Activated B cell treated with CpG ODN at 0.5 μM for 24 hours (primary cell): Measurements from ENCODE around the gene PTCHD4. TPM values are rescaled to one million over a fixed set of nuclear protein-coding genes. Genes with fewer than 3 reads are reported as not detected.

Experiments used
- ATAC-seq: fragments of 200-7000 bp; cut with Tn5 transposase; one replicate; pipeline ENCODE4 v1.10.0; 2021; ENCODE audit warnings: low read depth, mild to moderate bottlenecking, moderate library complexity
- CTCF ChIA-PET: fragments of 350-600 bp; sonication (Branson Sonifier 250); formaldehyde crosslinking; loops from one replicate; lab custom pipeline; 2021; ENCODE audit warnings: antibody characterized with exemption; lab: Charles Lee
- POLR2A ChIA-PET: fragments of 350-600 bp; sonication (Branson Sonifier 250); formaldehyde crosslinking; loops from one replicate; lab custom pipeline; 2021; ENCODE audit warnings: antibody characterized with exemption; lab: Charles Lee
- DNase-seq: peaks from one replicate; pipeline ENCODE4 v3.0.0; 2022
- H3K27ac Mint-ChIP-seq: one replicate; pipeline ENCODE4 v1.8.0; 2020; ENCODE audit warnings: mixed read lengths
- H3K27me3 Mint-ChIP-seq: one replicate; pipeline ENCODE4 v1.8.0; 2021; ENCODE audit warnings: mixed read lengths
- H3K36me3 Mint-ChIP-seq: one replicate; pipeline ENCODE4 v1.8.0; 2021; ENCODE audit warnings: low read depth, mixed read lengths
- H3K4me1 Mint-ChIP-seq: one replicate; pipeline ENCODE4 v1.8.0; 2021; ENCODE audit warnings: mixed read lengths
- H3K4me3 Mint-ChIP-seq: one replicate; pipeline ENCODE4 v1.8.0; 2020; ENCODE audit warnings: mild to moderate bottlenecking, mixed read lengths
- H3K9me3 Mint-ChIP-seq: one replicate; pipeline ENCODE4 v1.8.0; 2020; ENCODE audit warnings: mixed read lengths
- CTCF ChIP-seq: fragments of 200-600 bp; IDR thresholded peaks from one replicate; pipeline ENCODE4 v1.8.0; 2022; ENCODE audit warnings: antibody characterized with exemption, mild to moderate bottlenecking
- intact Hi-C: fragments of 100-400 bp; cut with micrococcal nuclease; formaldehyde crosslinking; loops from one replicate; pipeline ENCODE4 v1.15.1; 2024
- total RNA-seq: library from RNA; stranded (reverse); gene quantifications from 2 replicates; pipeline ENCODE4 v1.2.3, GENCODE V29; 2022

The PTCHD4 gene
- not detected in 2 replicates for total RNA-seq

- Mint-ChIP-seq H3K36me3 (no peaks in the 10 kb centered on the region), H3K9me3 (peaks cover 3% of the 10 kb centered on the region), H3K4me1 (no peaks in the 10 kb centered on the region), H3K27ac (no peak within 1 kb of the TSS), H3K4me3 (no peak within 1 kb of the TSS), H3K27me3 (no peaks in the 10 kb centered on the region)
- ChIA-PET CTCF (no interaction called here), POLR2A (no interaction called here)
- no peak for TF ChIP-seq CTCF
- intact Hi-C loops = no loop called here
- DNase-seq = no peak
- no peak for ATAC-seq
These were observed at the start of gene PTCHD4 for GRCh38 chr6:48111143-48111506. Gene PTCHD4 (minus strand): TSS chr6:48111197. CDS start chr6:48068957, 42,240 bp downstream.

GRCh38 chr6:48151142-48151541 lies 40.1 kb upstream of the PTCHD4 start:
- ATAC-seq = no peak
- no peak for TF ChIP-seq CTCF
- Mint-ChIP-seq H3K27me3 (no peaks in the 10 kb centered on the region), H3K36me3 (no peaks in the 10 kb centered on the region), H3K9me3 (peaks cover 26% of the 10 kb centered on the region), H3K27ac (no peak overlapping the region), H3K4me3 (no peak overlapping the region), H3K4me1 (no peaks in the 10 kb centered on the region)
- DNase-seq = no peak
- POLR2A ChIA-PET = no interaction called here
- CTCF ChIA-PET = no interaction called here
- intact Hi-C loops = no loop called here

- intact Hi-C loops = no loop called here
- H3K4me3 Mint-ChIP-seq = no peak overlapping the region
- H3K36me3 Mint-ChIP-seq = no peaks in the 10 kb centered on the region
- ChIA-PET CTCF (no interaction called here), POLR2A (no interaction called here)
- no peak for DNase-seq
- ATAC-seq = no peak
- no peak for TF ChIP-seq CTCF
- peaks cover 26% of the 10 kb centered on the region for H3K9me3 Mint-ChIP-seq
- H3K27me3 Mint-ChIP-seq = no peaks in the 10 kb centered on the region
- H3K27ac Mint-ChIP-seq = no peak overlapping the region
- no peaks in the 10 kb centered on the region for H3K4me1 Mint-ChIP-seq
These were observed 39.7 kb upstream of the PTCHD4 start for GRCh38 chr6:48150701-48151100.

GRCh38 chr6:48147051-48147450 lies 36.1 kb upstream of the PTCHD4 start:
- H3K9me3 Mint-ChIP-seq = peaks cover 13% of the 10 kb centered on the region
- H3K36me3 Mint-ChIP-seq = no peaks in the 10 kb centered on the region
- ChIA-PET POLR2A (no interaction called here), CTCF (no interaction called here)
- no peaks in the 10 kb centered on the region for H3K4me1 Mint-ChIP-seq
- DNase-seq (no peak), ATAC-seq (no peak)
- no peaks in the 10 kb centered on the region for H3K27me3 Mint-ChIP-seq
- H3K4me3 Mint-ChIP-seq = no peak overlapping the region
- intact Hi-C loops = no loop called here
- no peak for TF ChIP-seq CTCF
- no peak overlapping the region for H3K27ac Mint-ChIP-seq

- peaks cover 1% of the 10 kb centered on the region for H3K9me3 Mint-ChIP-seq
- no peak for ATAC-seq
- no peak overlapping the region for H3K27ac Mint-ChIP-seq
- no peaks in the 10 kb centered on the region for H3K27me3 Mint-ChIP-seq
- ChIA-PET CTCF (no interaction called here), POLR2A (no interaction called here)
- TF ChIP-seq CTCF = no peak
- H3K4me3 Mint-ChIP-seq = no peak overlapping the region
- H3K36me3 Mint-ChIP-seq = no peaks in the 10 kb centered on the region
- no peak for DNase-seq
- intact Hi-C loops = no loop called here
- H3K4me1 Mint-ChIP-seq = no peaks in the 10 kb centered on the region
These were observed 33.0 kb upstream of the PTCHD4 start for GRCh38 chr6:48144021-48144420.
